HepG2 (cell line): ENCODE results near the gene COQ4. TPM values are rescaled to one million over a fixed set of nuclear protein-coding genes. Genes with fewer than 3 reads are reported as not detected.

Experiments used
- ATAC-seq: fragments of 200-7000 bp; cut with Tn5 transposase; 3 replicates; pipeline ENCODE4 v1.9.1; 2020; ENCODE audit warnings: mild to moderate bottlenecking, moderate library complexity
- BruUV-seq: library from RNA; stranded (reverse); fragments of 400-500 nt; replicated peaks from 2 replicates; lab custom pipeline; 2021; lab: Mats Ljungman, UMichigan
- CTCF ChIA-PET: fragments of 300-600 bp; formaldehyde crosslinking; extraction: SDS; loops from one replicate; lab custom pipeline; 2021; ENCODE audit warnings: low total read pairs, inconsistent platforms, low intra/inter-chr PET ratio; lab: Yijun Ruan, JAX
- POLR2A ChIA-PET: fragments of 350-600 bp; sonication (Branson Sonifier 250); formaldehyde crosslinking; loops from one replicate; lab custom pipeline; 2020; ENCODE audit warnings: antibody characterized with exemption, inconsistent platforms; lab: Yijun Ruan, JAX
- DNase-seq: peaks from one replicate; pipeline ENCODE4 v3.0.0-alpha.2; 2015; ENCODE audit warnings: low spot score
- FAIRE-seq: peaks from 3 replicates; lab custom pipeline; 2011; peaks lifted over from hg19 to GRCh38; lab: Jason Lieb, UNC
- H2AFZ ChIP-seq: one replicate; pipeline ENCODE4 v1.6.1; 2011; ENCODE audit warnings: low read length, inconsistent platforms
- H3K27ac ChIP-seq: fragments of 300-600 bp; 3 replicates; pipeline ENCODE4 v1.8.0; 2011; ENCODE audit warnings: mixed run types, mild to moderate bottlenecking, mixed read lengths, low read length, inconsistent platforms; ENCODE audit not compliant: insufficient read depth; ENCODE audit errors: extremely low read length
- H3K27me3 ChIP-seq, 2 experiments: fragments of 200-600 bp in 1 of 2; 2 replicates in 1 of 2; 3 replicates in 1 of 2; pipeline versions ENCODE4 v1.6.0 to v1.8.0; 2011; ENCODE audit warnings: low read length in 2 of 2, mild to moderate bottlenecking in 2 of 2, moderate library complexity in 2 of 2, inconsistent platforms in 1 of 2; ENCODE audit not compliant: insufficient read depth in 2 of 2, control insufficient read depth in 1 of 2
- H3K36me3 ChIP-seq, 2 experiments: fragments of 200-600 bp in 1 of 2; replicated peaks in 1 of 2; 2 replicates in 1 of 2; 3 replicates in 1 of 2; pipeline versions ENCODE4 v1.5.1 to v1.8.0; 2011; ENCODE audit warnings: low read length in 2 of 2, inconsistent platforms in 1 of 2; ENCODE audit not compliant: insufficient read depth in 2 of 2, control insufficient read depth in 1 of 2
- H3K4me1 ChIP-seq: 2 replicates; pipeline ENCODE4 v1.5.1; 2012; ENCODE audit warnings: low read length, inconsistent platforms; ENCODE audit not compliant: insufficient read depth
- H3K4me2 ChIP-seq: 2 replicates; pipeline ENCODE4 v1.6.0; 2011; ENCODE audit warnings: low read depth, low read length, inconsistent platforms
- H3K4me3 ChIP-seq, 3 experiments: fragments of 200-600 bp in 1 of 3; sonication (generic), shearing (Covaris generic) in 1 of 3; replicated peaks in 1 of 3; 2 replicates each; pipeline ENCODE4 v1.5.1; 2011 to 2016; ENCODE audit warnings: low read length in 3 of 3, inconsistent platforms in 2 of 3, low read depth in 2 of 3, mild to moderate bottlenecking in 2 of 3, control low read depth in 1 of 3, mixed read lengths in 1 of 3; ENCODE audit not compliant: insufficient read depth in 1 of 3
- H3K79me2 ChIP-seq: one replicate; pipeline ENCODE4 v1.6.1; 2011; ENCODE audit warnings: low read length, inconsistent platforms; ENCODE audit not compliant: insufficient read depth
- H3K9ac ChIP-seq: 2 replicates; pipeline ENCODE4 v1.6.0; 2011; ENCODE audit warnings: mild to moderate bottlenecking, low read depth, low read length, inconsistent platforms; ENCODE audit not compliant: insufficient read depth
- H3K9me3 ChIP-seq: 2 replicates; pipeline ENCODE4 v1.5.1; 2012; ENCODE audit warnings: mild to moderate bottlenecking, low read length
- H4K20me1 ChIP-seq: 2 replicates; pipeline ENCODE4 v1.6.0; 2011; ENCODE audit warnings: inconsistent platforms, mild to moderate bottlenecking, low read length, moderate library complexity; ENCODE audit not compliant: insufficient read depth
- ARID5B ChIP-seq: IDR thresholded peaks from 2 replicates; pipeline ENCODE4 v1.4.0; 2020; ENCODE audit warnings: mild to moderate bottlenecking, missing genetic modification reagents
- HDAC1 ChIP-seq: sonication (generic); formaldehyde crosslinking; IDR thresholded peaks from 2 replicates; pipeline ENCODE4 v1.5.1; 2020; ENCODE audit warnings: mild to moderate bottlenecking, missing genetic modification reagents
- KDM5B ChIP-seq: sonication (generic); formaldehyde crosslinking; IDR thresholded peaks from 2 replicates; pipeline ENCODE4 v1.4.0; 2020; ENCODE audit warnings: missing genetic modification reagents, mild to moderate bottlenecking, borderline replicate concordance
- MEF2D ChIP-seq: sonication (generic); formaldehyde crosslinking; IDR thresholded peaks from 2 replicates; pipeline ENCODE4 v1.5.1; 2020; ENCODE audit warnings: mild to moderate bottlenecking, missing genetic modification reagents
- SNAPC2 ChIP-seq: sonication (generic); formaldehyde crosslinking; IDR thresholded peaks from 2 replicates; pipeline ENCODE4 v1.8.1; 2022; ENCODE audit warnings: mild to moderate bottlenecking, missing genetic modification reagents
- ZBTB33 ChIP-seq: sonication (generic); formaldehyde crosslinking; IDR thresholded peaks from 2 replicates; pipeline ENCODE4 v1.4.0; 2020; ENCODE audit warnings: missing genetic modification reagents
- ZFP91 ChIP-seq: sonication (generic); formaldehyde crosslinking; IDR thresholded peaks from 2 replicates; pipeline ENCODE4 v1.9.0; 2022; ENCODE audit warnings: missing genetic modification reagents, mild to moderate bottlenecking, borderline replicate concordance
- ZNF333 ChIP-seq: sonication (generic); formaldehyde crosslinking; IDR thresholded peaks from 2 replicates; pipeline ENCODE4 v1.4.0; 2020; ENCODE audit warnings: mild to moderate bottlenecking, missing genetic modification reagents, borderline replicate concordance
- ZNF501 ChIP-seq: sonication (generic); formaldehyde crosslinking; IDR thresholded peaks from 2 replicates; pipeline ENCODE4 v1.5.1; 2020; ENCODE audit warnings: mild to moderate bottlenecking, moderate library complexity, missing genetic modification reagents
- ZNF572 ChIP-seq: sonication (generic); formaldehyde crosslinking; IDR thresholded peaks from 2 replicates; pipeline ENCODE4 v1.5.1; 2020; ENCODE audit warnings: mild to moderate bottlenecking, missing genetic modification reagents
- ZNF605 ChIP-seq: sonication (generic); formaldehyde crosslinking; IDR thresholded peaks from 2 replicates; pipeline ENCODE4 v1.8.0; 2022; ENCODE audit warnings: mild to moderate bottlenecking, missing genetic modification reagents
- ZSCAN29 ChIP-seq: sonication (generic); formaldehyde crosslinking; conservative IDR thresholded peaks from 2 replicates; pipeline ENCODE4 v1.4.0; 2020; ENCODE audit warnings: mild to moderate bottlenecking, missing genetic modification reagents
- whole genome bisulfite sequencing: methylation state at CpG from one replicate; pipeline ENCODE4 v1.1.6; 2017; ENCODE audit warnings: low lambda C conversion rate; 5-methylcytosine and 5-hydroxymethylcytosine counted together
- in situ Hi-C: cut with HindIII; loops from 2 replicates; pipeline ENCODE4 v1.10.0; 2017; ENCODE audit warnings: low pct_unique_long_range_greater_than_20kb; ENCODE audit not compliant: extremely low pct_ligation_motif_present
- intact Hi-C: fragments of 100-400 bp; cut with micrococcal nuclease; formaldehyde crosslinking; loops from one replicate; pipeline ENCODE4 v1.10.0; 2022; ENCODE audit not compliant: unreplicated experiment
- polyA plus RNA-seq, 8 experiments: library from polyadenylated mRNA; depleted of rRNA in 3 of 8; stranded (reverse) in 7 of 8; unstranded in 1 of 8; fragments of >200 nt; fragmentation: Illumina TruSeq in 4 of 8; extraction: Trizol in 4 of 8; gene quantifications; 2 replicates each; pipeline versions ENCODE4 v1.2.1 to v1.2.3, GENCODE V29; 2011 to 2016; ENCODE audit warnings: low read depth in 4 of 8, missing spikeins in 1 of 8, mixed read lengths in 1 of 8; ENCODE audit not compliant: insufficient read depth in 1 of 8
- total RNA-seq, 5 experiments: library from RNA; depleted of rRNA; stranded (reverse); fragments of >200 nt; fragmentation: Illumina TruSeq; extraction: Trizol; gene quantifications; 2 replicates each; pipeline ENCODE4 v1.2.3, GENCODE V29; 2016; ENCODE audit warnings: low read depth in 1 of 5

The COQ4 gene
- total and polyA plus RNA-seq, 2 of the 13 experiments (the other 11 are each of a cell fraction or from before 2014, with no cell fraction given) = 26.1 to 36.0 TPM

- Histone ChIP-seq H3K4me1 (peaks cover 29% of the 10 kb centered on the region), H3K4me3 (peak overlapping the region; percentile 68 to 98 (median 81)), H3K27ac (peak overlapping the region; percentile 68), H3K9ac (peak overlapping the region; percentile 86), H3K4me2 (peak overlapping the region; percentile 93), H4K20me1 (0 out of 2 replicates have a peak, but pooled peaks cover 5% of the 10 kb centered on the region), H3K36me3 (peaks cover 2 to 16% of the 10 kb centered on the region in 2 experiments; a peak in 3 of 5 replicates), H2AFZ (peak overlapping the region; percentile 28), H3K27me3 (no peaks in the 10 kb centered on the region; a peak in 1 of 5 replicates), H3K79me2 (peaks cover 30% of the 10 kb centered on the region), H3K9me3 (no peaks in the 10 kb centered on the region)
- WGBS = 5% methylated on average over 23 of the region's 23 CpGs
- ChIA-PET CTCF (no interaction called here), POLR2A (interaction anchor here (0.5 to 2.1 kb wide), 16 partner anchors 9 to 276 kb away, joined by 3 to 21 read pairs (median 5); partner anchors contain the start of genes BBLN, GLE1, SPTAN1 and URM1)
- BruUV-seq = TSS peak; percentile 72
- in situ Hi-C loops = no loop called here
- ATAC-seq (peak; percentile 42), FAIRE-seq (no peak), DNase-seq (no peak)
- intact Hi-C loops = no loop called here
- peak; percentile 17; the same call in 1 of the 2 replicates for TF ChIP-seq ZNF605
- TF ChIP-seq ZSCAN29 (CRISPR knock-in tag) = 0 out of 2 replicates have a peak, but pooled peaks have one; percentile 9
- TF ChIP-seq SNAPC2 (CRISPR knock-in tag) = 0 out of 2 replicates have a peak, but pooled peaks have one; percentile 11
- TF ChIP-seq KDM5B (CRISPR knock-in tag) = 0 out of 2 replicates have a peak, but pooled peaks have one; percentile 17
- TF ChIP-seq ARID5B (CRISPR knock-in tag) = 0 out of 2 replicates have a peak, but pooled peaks have one; percentile 4
- 0 out of 2 replicates have a peak, but pooled peaks have one; percentile 0 for TF ChIP-seq ZNF333
- 0 out of 2 replicates have a peak, but pooled peaks have one; percentile 2 for TF ChIP-seq ZBTB33 (CRISPR knock-in tag)
- peak; percentile 10; the same call in 1 of the 2 replicates for TF ChIP-seq MEF2D
- TF ChIP-seq ZNF572 = 0 out of 2 replicates have a peak, but pooled peaks have one; percentile 30
- peak; percentile 33; the same call in 1 of the 2 replicates for TF ChIP-seq ZNF501 (CRISPR knock-in tag)
- TF ChIP-seq ZFP91 = peak; percentile 32; the same call in 1 of the 2 replicates
- peak; percentile 9; the same call in 1 of the 2 replicates for TF ChIP-seq HDAC1 (CRISPR knock-in tag)
Observed at GRCh38 chr9:128276574-128277270, 45.9 kb upstream of the COQ4 start.
